NCI-H345 treated with DMSO at 0.1 percent for 48 hours (cell line): ENCODE measurements around the gene GTF2H4.

Experiments
- DNase-seq: peaks from one replicate; lab custom pipeline; 2025; ENCODE audit not compliant: unreplicated experiment; lab: John Stamatoyannopoulos, UW

GTF2H4 gene

DNA sequence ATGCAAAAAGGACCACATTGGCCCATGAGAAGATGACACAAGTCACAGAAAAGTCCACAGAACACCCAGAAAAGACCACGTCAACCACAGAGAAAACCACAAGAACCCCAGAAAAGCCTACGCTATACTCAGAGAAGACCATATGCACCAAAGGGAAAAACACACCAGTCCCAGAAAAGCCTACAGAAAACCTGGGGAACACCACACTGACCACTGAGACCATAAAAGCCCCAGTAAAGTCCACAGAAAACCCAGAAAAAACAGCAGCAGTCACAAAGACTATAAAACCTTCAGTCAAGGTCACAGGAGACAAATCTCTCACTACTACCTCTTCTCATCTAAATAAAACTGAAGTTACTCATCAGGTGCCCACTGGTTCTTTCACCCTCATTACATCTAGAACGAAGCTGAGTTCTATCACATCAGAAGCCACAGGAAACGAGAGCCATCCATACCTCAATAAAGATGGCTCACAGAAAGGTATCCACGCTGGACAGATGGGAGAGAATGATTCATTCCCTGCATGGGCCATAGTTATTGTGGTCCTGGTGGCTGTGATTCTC is 44.0 kb downstream of the GTF2H4 start:
- no peak for DNase-seq

DNA sequence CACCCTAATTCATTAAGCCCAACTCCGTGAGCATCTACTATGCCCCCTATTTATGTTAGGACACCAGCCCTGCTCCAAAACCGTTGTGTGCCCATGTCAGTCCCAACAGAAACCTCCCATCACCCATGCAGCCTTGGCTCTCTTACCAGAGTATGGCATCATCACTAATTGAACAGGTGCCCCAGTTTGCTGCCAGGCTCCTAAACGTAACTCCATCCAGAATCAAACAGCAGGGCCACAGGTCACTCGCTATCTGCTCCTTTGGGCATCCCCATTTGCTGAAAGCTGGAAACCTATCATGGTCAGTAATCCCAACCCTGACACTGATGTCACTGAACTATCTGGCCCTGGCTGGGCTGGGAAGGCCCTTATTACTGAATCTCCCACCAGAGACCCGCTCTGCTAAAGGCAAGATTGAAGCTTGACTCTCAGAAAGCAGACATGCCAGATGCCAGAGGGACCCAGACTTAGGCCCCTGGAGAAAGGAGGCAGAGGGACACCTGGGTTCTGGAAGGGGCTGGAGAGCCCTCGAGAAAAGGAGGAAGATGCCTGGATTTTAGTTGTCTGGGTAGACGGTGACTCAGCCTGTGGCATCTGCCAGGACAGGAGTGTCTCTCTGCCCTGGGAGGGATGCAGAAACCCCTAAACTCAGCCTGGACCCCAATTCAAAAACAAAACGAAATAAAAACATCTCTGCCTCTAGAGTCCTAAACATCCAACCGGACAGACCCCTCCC is 46.8 kb downstream of the GTF2H4 start:
- DNase-seq: no peak

DNA sequence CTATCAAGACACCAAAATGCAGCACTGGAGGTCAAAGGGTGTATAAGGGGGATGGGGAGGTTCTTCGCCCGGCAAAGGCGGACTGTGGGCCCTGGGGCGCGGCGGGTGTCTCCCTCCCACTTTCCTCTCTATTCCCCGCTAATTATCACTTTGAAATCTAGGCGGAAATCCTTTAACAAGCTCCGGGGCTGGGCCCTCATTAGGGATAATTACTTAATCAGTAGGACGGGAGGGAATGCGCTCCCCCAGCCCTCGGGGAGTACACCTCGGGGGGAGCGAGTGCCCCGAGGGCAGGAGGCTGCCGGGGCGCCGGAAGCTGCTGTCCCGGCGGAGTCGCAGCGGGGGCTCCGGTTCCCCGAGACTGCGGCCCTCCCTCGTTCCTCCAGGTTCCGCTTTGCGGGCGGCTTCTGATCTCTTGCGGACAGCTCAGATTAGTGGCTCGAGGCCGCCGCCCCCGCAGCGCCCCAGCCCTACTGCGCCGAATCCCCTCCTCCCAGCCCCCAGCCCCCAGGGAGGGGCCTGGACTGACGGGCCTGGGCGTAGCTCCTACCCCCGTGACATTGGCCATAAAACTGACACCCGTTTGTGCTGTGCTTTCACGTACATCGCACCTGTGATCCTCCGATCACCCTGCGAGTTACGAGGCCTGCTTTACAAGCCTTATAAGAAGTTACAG is 47.5 kb downstream of the GTF2H4 start:
- DNase-seq: no peak

DNA sequence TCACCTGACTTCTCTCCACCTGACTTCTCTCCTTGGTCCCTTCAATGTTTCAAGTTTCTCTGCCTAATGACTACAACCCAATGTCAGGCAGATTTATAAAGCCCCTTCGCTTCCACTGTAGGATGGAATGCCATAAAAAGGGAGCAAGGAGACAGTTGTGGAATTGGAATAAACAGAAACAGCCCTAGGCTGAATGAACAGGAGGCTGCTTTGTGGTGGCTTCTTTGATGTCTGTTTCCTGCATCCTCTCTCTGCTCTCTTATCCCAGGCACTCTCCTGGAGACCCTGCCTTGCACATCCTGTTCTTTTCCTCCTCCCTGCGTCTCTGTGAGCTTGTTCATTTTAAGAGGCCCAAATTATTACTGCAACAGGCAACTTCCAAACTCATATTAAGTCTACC is 49.7 kb downstream of the GTF2H4 start:
- DNase-seq: no peak

DNA sequence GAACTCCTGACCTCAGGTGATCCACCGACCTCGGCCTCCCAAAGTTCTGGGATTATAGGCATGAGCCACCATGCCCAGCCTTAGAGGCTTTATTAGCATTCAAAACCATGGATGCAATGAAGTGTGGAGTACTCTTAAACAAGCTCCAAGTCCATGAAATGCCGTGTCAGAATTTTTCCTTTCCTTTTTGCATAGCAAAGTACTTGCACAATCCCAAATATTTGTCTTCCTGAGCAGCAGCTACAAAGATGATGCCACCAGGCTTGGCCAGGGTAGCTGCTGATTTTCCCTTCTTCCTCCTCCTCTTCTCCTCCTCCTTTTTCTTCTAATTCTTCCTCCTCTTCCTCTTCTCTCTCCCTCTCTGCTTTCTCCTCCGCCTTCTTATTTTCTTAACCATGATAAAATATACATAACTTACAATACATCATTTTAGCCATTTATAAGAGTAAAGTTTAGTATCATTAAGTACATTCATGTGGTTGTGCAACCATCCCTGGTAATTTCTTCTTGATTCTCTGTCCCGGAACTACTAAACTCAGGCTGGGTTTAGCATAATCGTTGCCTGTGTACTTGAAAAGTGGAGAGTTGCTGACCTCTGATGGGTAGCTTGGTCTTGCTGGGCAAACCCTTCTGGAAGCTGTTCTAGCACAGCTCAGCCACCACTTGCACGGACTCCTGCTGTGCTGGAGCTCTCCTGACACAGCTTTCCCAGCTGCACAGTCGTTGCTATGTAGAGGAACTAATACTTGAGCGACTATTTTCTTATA is 53.1 kb downstream of the GTF2H4 start:
- no peak for DNase-seq

DNA sequence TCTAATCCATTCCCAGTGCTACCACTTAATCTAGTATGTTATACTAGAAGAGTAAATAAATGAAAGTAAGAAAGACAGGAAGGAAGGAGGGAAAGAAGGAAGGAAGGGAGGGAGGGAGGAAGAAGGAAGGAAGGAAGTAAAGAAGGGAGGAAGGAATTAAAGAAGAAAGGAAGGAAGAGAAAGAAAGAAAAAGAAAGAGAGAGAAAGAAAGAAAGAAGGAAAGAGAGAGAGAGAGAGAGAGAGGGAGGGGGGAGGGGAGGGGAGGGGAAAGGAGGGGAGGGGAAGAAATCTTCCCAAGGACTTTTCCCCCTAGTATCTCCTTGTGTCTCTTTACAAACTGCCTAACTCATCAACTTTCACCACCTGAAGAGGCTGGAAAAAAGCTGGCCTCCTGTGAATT is 54.7 kb downstream of the GTF2H4 start:
- DNase-seq: no peak

DNA sequence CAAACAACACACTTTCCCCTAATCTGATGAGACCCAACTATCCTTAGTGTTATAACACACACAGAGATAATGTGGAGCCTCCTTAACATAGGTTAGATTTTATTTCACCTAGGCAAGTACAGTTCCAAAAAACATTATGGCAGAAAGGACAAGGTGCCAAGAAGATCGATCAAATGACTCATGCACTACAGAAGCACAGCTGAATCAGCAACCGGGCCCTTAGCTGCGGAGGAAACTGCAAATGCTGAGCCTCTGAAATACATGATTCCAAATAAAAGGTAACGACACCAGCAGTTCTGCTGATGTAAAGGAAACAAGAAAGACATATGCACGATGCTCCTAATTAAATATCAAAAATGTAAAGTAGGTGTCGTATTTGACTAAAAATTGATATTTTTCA is 55.6 kb downstream of the GTF2H4 start:
- DNase-seq: no peak
